Non-pigmented ciliary epithelial cell (primary cell): ENCODE data around the gene CACNA2D3.

Experiments used
- DNase-seq: peaks from one replicate; pipeline ENCODE4 v3.0.0-alpha.2; 2010; ENCODE audit warnings: low read depth

CACNA2D3 gene

DNA sequence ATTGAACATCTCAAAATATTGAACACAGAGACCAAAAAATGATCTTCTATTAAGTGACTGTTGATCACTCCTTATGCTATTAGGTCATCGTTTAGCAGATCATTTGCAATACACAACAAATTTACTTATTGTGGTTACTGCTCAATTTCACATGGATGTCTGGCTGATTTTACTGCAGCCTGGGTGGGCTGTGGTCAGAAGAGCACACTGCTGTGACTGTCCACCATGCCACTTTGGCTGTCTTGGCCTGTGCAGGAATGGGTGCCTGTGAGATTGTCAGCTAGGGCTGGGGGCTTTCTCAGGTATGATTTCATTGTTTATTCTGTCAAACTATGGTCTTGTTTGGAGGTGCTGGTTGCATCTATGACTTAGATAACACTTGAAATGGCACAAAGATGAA is 885.6 kb downstream of the CACNA2D3 start:
- no peak for DNase-seq

- no peak for DNase-seq
Measured at GRCh38 chr3:55009372-55009771, 887.0 kb downstream of the CACNA2D3 start.

DNA sequence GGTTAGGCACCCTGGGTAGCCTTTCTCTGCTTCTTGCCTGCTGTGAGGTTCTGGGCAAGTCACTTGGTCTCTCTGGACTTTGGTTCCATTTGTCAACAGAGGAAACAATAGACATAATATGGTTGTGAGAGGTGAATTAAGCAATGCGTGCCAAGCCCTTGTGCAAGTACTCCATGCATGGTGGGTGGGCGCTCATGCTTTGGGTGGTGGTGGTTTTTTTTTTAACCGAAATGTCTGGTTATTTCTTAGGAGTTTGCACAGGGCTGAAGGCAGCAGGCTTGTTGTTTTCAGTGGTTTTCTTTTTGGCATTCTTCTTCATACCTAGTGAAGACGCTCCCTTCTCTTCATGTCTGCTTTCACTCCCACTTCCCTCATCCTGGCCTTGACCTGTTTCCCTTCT is 889.7 kb downstream of the CACNA2D3 start:
- DNase-seq: no peak

GRCh38 chr3:55013145-55013925 is 891.0 kb downstream of the CACNA2D3 start:
- no peak for DNase-seq

- no peak for DNase-seq
Measured at GRCh38 chr3:55014081-55014480, 891.7 kb downstream of the CACNA2D3 start.

DNA sequence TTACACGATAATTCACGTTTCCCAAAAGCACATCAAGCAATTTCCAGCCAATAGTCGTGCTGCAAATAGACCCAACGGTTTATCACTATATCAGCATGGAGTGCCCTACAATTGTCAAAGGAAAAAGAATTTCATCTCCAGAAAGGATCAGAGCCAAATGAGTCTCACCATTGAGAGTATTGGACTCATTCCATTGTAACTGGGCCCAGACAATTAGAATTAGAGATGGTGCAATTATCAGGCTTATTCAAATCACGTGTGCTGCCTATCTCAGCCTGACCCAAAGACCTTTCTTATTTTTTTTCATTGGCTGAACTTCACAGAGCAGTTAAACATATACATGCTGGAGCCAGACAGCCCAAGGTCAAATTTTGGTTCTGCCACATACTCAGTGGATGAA is 892.6 kb downstream of the CACNA2D3 start:
- no peak for DNase-seq

DNA sequence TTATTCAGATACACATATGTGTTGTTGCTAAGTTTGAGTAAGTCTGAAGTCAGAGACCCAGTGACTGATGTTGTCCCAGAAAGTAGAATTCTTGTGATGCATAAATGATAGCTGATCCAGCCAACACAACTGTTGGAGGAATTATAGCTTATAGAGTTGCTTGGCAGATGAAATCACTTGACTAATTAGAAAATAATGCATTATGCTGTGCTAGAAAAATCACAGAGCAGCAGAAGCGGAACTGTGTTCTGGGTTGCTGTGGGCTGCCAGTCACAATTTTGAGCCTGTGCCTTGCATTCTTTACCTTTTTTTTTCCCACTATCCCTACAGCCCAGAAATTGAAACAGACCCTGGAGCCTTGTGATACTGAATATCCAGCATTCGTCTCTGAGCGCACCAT is 895.5 kb downstream of the CACNA2D3 start:
- no peak for DNase-seq

GRCh38 chr3:55030938-55031337 is 908.6 kb downstream of the CACNA2D3 start:
- DNase-seq: no peak

DNA sequence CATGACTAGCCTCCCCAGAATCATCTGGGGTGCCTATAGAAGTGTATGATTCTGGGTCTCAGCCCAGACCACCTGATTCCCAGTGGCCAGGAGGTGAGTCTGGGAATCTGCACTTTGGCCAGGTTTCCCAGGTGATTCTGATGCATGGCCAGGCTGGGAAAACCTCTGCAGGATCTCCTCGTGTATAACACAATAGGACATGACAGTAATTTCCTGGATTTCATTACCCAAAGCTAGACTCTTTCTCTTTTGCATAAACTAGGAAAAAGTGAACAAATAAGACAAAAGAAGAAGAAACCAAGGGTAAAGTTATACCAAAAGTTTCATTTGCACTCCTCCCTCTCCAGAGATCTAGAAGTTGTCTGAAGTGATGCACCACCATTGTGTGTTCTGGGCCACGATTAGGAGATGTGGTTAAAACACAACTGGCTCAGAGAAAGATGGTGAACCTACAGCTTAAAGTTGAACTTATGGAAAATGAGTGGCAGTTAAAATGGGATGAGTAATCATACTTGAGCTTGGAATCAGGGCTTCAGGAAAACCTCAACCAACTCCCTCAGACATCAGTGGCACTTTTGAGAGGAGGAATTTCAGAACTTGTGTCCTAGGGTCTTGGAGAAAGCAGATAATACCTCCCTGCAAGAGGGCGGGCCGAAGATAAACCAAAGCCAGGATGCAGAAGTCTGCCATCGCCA is 914.7 kb downstream of the CACNA2D3 start:
- no peak for DNase-seq

- no peak for DNase-seq
Measured at GRCh38 chr3:55042591-55042990, 920.2 kb downstream of the CACNA2D3 start.

DNA sequence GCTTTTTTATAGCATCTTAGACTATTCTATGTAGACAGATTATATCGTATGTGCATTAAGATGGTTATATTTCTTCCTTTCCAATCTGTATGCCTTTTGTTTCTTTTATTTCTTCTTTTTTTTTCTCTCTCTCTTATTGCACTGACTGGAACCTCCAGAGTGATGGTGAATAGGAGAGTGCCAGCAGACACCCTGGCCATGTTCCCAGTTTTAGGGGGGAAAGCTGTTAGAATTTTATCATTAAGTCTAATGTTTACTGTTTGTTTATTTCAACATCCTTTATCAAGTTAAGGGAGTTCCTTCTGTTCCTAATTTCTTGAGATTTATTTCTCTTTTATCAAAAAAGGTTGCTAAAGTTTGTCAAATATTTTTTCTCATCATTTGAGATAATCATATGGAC is 922.1 kb downstream of the CACNA2D3 start:
- no peak for DNase-seq

- DNase-seq: no peak
Measured at GRCh38 chr3:55059027-55059629, 936.8 kb downstream of the CACNA2D3 start.

- no peak for DNase-seq
Measured at GRCh38 chr3:55060896-55061719, 938.8 kb downstream of the CACNA2D3 start.

GRCh38 chr3:55061720-55062034 is 939.3 kb downstream of the CACNA2D3 start:
- no peak for DNase-seq

- DNase-seq: no peak
Measured at GRCh38 chr3:55064164-55064563, 941.8 kb downstream of the CACNA2D3 start.

- no peak for DNase-seq
Measured at GRCh38 chr3:55065331-55065730, 943.0 kb downstream of the CACNA2D3 start.

- DNase-seq: no peak
Measured at GRCh38 chr3:55066551-55067047, 944.2 kb downstream of the CACNA2D3 start.

GRCh38 chr3:55069950-55070349 is 947.6 kb downstream of the CACNA2D3 start:
- no peak for DNase-seq

GRCh38 chr3:55074796-55075195 is 952.4 kb downstream of the CACNA2D3 start:
- DNase-seq: no peak

DNA sequence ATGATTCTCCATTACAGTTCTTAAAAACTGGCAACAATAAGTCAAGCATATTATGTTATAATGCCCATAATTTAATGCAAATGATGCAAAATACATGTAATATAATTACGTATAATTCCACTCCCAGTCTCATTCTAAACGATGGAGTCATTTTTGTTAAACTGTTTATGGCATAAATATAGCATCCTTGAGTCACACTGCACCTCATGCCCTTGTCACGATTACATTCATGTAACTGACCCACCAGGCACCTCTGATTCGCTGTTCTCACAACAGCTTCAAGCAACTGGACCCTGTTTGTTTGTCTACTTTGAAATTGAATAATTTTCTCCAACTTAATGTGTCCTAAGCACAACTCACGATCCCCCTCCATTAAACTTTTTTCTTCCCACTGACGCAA is 953.5 kb downstream of the CACNA2D3 start:
- DNase-seq: no peak

DNA sequence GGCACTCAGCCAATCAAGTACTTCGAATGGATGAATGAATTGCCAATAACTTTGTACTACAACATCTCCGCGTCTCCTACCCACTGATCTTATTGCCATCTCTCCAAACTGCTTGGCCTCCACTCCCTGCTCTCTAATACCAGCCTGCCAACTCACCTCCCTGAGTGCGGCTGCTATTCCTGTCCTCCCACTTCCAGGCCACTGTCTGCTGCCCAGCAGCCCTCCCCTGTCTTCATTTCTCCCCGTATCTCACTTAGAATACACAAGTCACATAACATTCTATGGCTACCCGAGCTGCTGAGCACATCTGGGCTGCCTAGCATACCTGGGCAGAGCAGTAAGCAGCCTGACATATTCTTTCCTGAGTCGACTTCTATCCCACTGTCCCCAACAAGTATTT is 955.4 kb downstream of the CACNA2D3 start:
- DNase-seq: no peak

GRCh38 chr3:55078876-55079275 is 956.5 kb downstream of the CACNA2D3 start:
- DNase-seq: no peak
